ENCODE data around the gene PTPN13.

GRCh38 chr4:86565651-86566050 lies 28.5 kb upstream of the PTPN13 start:
- TF ChIP-seq CTCF (IDR thresholded peaks at IDR 0.05; ENCODE audit: borderline replicate concordance, extremely low read depth, low read length, poor library complexity, severe bottlenecking) (no peak), EZH2 (IDR thresholded peaks at IDR 0.05; ENCODE audit: borderline replicate concordance, low read depth, low read length, severe bottlenecking) (no peak)
